ENCODE data around the gene TBX19.

Gene TBX19

DNA sequence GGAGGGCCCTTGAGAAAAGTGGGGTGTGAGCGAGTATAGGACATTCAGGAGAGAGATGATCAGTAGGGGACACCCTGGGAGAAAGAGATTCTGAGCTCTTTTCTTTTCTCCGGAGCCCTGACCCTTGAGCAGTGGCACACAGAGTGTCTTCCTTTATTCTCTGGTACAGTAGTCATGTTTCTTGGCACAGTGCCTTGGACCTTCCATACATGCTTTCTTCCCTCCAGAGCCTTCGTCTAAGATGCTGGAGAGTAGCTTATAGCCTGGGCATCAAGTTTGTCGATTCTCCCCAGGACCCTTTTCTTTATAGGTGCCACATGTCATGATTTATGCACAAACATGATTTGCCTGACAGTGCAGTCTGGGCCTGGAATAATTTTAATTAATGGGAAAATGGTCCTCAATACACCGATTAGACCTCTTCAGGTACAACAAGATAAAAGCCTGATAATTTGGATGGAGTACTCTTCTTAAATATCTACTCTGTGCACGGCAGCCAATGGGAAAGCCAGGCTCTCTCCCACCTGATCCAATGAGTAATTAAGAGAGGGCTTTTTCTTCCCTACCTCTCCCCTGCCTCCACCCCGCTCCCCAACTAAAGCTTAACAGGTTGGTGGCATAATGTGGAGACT is at the start of gene TBX19:
TBX19 (plus strand) TSS at position 582 of the 632 bp plus-strand sequence. CDS start 214 bp downstream, outside the sequence.
- DNase-seq: peak; percentile 25

- peak; percentile 81 for DNase-seq
Measured at GRCh38 chr1:168234846-168235547, 45.7 kb upstream of the TBX19 start.

GRCh38 chr1:168235548-168235885 is 45.2 kb upstream of the TBX19 start:
- no peak for DNase-seq

GRCh38 chr1:168235937-168236336 is 44.7 kb upstream of the TBX19 start:
- DNase-seq: no peak

GRCh38 chr1:168236836-168237611 is 43.7 kb upstream of the TBX19 start:
- no peak for DNase-seq

DNA sequence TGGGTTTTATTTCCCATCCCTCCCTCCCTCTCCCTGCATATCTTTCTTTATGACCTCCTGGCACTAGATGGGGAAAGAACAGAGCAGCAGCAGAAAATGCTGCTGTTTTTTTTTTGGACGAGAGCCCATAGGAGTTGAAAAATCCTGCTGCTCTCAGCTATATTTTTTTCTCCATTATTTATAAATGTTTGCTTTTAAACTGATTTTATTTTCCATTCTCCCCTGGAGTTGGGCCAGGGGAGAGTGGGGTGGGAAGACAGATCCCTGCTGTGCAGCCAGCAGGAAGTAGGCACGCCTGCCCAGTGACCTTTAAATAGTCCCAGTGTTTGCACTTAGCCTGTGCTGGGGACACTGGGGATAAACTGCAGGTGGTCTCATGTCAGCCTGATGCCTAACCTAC is 37.5 kb upstream of the TBX19 start:
- DNase-seq: peak; percentile 89

DNA sequence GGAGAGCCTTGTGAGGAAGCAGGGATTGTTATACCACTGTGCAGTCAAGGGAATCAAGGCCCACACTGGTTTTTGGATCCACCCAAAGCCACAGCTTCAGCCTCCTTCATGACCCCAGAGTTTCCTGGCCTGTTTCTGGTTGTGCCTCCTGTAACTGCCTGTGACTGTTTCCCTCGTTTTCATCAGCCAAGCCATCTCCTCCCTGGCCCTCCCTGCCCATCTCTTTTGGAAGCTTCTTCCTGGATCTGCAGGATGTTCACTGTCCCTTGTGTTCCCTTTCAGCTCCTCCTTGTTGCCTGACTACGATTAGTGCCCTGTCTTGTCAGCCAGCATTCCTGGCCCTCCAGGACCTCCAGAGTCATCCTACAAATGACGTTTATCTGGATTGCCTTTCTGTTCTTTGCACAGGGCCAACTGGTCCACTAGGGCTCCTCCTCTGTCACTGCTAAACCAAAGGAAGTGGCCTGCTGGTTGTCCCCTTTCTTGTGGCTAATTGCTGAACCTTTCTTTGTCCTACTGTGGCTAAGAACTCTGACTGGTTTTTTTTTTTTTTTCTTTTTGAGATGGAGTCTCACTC is 37.0 kb upstream of the TBX19 start:
- DNase-seq: peak; percentile 60

GRCh38 chr1:168245042-168245441 is 35.6 kb upstream of the TBX19 start:
- no peak for DNase-seq

GRCh38 chr1:168246506-168246905 is 34.2 kb upstream of the TBX19 start:
- no peak for DNase-seq

DNA sequence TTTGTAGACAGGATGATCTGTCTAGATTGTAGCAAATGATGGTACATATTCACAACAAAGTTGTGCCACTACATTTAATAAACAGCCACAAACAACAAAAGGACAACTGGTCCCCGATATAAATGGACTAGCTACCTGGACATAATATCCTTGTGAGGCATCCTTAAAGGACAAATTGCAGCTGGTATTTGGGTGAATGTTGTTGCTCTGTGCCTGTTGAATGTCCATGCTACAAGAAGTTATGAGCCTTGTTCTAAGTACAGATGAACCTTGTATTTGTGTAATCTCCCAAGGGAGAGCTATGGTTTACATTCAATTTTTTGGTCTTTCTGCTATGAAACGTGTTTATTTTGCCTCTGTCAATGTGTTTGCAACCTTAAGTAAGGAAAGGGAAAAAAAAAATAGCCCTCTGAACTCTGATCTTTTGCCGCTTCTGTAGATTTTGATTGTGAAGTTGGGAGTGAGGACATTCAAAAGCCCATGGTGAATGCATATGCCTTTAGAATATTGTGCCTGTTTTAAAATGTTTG is 28.4 kb upstream of the TBX19 start:
- DNase-seq: no peak

GRCh38 chr1:168256164-168256563 is 24.5 kb upstream of the TBX19 start:
- no peak for DNase-seq

DNA sequence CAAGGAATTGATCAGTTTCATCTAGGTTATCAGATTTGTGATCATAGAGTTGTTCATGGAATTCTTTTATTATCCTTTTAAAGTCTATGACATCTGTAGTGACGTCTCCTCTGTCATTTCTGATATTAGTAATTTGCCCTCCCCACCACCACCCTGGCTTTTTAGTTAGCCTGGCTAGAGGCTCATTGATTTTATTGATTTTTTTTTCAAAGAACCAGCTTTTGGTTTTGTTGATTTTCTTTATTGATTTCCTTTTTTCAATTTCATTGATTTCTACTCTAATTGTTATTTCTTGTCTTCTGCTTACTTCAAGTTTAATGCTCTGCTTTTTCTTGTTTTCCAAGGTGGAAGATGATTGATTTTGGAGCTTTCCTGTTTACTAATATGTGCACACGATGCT is 23.3 kb upstream of the TBX19 start:
- DNase-seq: no peak

- DNase-seq: no peak
Measured at GRCh38 chr1:168259567-168259966, 21.1 kb upstream of the TBX19 start.

GRCh38 chr1:168260393-168260792 is 20.3 kb upstream of the TBX19 start:
- DNase-seq: peak; percentile 98

DNA sequence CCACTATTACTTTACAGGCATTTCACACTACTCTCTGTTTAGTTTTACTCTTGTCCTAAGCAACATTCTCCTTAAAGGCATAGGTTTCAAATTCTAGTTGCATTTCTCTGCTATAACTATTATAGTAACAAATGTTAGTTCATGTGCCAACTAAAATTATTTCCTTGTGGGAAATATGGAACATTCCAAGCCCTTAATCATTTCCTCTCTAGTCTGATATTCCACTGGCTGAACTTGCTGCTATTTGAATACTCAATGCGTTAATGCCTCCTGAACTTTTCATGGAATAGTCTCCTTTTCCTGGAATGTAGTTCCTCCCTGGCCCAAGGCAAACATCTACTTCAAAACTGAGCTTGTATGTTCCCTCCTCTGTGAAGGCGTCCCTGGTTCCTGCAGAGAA is 19.3 kb upstream of the TBX19 start:
- DNase-seq: no peak

DNA sequence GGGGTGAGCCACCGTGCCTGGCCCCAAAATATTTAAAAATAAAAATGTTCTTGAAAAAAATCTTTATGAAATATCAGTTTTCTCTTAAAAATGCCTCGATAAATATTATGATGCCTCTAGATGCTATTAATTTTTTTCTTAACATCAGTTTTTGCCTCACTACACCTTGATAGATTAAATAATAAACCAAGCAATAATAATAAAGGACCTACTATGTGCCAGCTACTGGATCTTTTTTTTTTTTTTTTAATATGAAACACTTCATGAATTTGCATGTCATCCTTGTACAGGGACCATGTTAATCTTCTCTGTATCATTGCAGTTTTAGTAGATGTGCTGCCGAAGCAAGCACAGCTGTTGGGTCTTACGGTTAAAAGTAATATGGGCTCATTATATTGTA is 17.5 kb upstream of the TBX19 start:
- no peak for DNase-seq

- DNase-seq: no peak
Measured at GRCh38 chr1:168264296-168264695, 16.4 kb upstream of the TBX19 start.

DNA sequence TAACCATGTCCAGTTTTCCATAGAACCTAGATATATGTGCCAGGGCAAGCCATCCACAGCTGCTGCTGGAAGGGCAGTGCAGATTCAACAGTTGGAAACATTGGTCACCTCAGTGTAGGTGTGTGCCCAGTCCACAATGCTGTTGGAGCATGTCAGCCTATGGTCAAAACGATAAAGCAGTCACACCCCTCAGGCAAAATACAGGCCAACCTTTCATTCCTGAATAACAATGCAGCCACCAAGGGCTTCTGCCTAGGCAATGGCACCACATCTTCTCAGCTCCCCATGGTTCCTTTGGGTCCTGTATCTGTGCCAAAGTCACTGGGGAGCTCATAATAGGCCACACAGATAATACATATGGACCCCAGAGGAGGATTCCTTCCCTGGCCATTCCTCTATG is 15.1 kb upstream of the TBX19 start:
- DNase-seq: no peak

DNA sequence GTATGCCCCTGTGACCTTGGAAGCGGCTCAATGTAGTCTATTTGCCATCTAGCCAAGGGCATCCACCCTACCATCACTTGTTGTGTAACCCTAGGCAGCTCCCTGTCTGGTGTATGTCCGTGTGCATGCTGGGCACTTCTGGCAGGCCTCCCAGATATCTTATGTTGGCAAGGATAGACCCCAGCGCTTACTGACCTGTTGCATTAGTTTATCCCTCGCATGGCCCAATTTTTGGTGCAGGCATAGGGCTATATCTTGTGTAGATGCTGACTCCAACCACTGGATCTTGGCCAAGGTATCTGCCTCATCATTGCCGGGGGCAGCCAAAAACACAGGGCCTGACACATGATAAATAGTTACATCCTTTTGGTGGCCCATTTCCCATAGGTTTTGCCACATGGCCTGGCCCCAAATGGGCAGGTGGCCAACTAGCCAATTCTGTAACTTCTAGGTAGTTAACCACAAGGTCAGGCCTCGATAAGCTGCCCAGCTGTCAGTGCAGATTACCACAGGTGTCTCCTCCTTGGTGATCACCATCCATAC is 14.0 kb upstream of the TBX19 start:
- DNase-seq: peak; percentile 58

DNA sequence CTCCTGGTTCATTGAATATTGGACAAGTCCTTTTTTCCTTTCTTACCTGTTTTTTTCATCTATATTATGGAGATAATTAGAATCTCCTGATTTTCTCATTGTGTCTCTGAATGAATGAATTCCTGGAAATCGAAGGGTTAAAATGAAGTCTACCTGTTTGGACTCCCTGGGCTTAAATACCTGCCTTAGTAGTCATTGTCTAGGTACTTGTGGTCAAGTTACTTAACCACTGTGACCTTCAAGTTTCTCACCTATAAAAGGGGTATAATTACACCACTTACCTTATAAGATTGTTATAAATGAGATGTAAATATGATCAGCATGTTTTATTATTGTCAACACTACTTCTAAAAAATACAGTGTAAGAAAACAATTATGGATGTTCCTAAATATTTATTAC is 9.0 kb upstream of the TBX19 start:
- DNase-seq: peak; percentile 69

DNA sequence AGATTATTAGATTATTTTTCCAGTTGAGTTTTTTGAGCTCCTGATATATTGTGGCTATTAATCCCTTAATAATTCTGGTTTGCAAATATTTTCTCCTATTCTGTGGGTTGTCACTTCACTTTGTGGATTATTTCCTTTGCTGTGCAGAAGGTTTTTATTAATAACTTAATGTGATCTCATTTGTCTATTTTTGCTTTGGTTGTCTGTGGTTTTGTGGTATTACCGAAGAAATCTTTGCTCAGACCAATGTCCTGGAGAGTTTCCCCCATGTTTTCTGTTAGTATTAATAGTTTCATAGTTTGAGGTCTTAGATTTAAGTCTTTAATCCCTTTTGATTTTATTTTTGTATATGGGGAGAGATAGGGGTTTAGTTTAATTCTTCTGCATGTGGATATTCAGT is 7.1 kb upstream of the TBX19 start:
- no peak for DNase-seq

DNA sequence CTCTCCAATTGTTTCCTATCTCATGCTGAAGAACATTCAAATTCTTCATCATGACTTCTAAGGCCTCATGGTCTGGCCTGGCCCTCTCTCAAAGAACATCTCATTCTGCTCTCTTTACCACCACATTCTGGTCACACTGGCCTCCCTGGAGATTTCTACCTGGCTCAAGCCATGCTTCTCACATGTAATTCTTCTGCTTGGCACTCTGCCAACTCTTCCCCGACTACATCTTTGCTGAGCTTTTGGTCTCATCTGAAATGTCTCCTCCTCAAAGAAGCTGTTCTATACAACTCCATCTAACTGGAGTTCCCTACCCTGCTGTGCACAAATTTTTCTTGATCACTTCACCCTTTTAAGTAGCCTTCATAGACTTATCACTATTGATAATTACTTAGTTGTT is 1.4 kb upstream of the TBX19 start:
- peak; percentile 81 for DNase-seq

Data from NCI-H69 (cell line).